Lower lobe of right lung (tissue), 2 donors: ENCODE measurements around the gene MLF1. TPM values are rescaled to one million over a fixed set of nuclear protein-coding genes. Genes with fewer than 3 reads are reported as not detected.

ENCODE experiments used
- ATAC-seq, 2 donors: fragments of 200-7000 bp; cut with Tn5 transposase; one replicate each; pipeline ENCODE4 v1.9.1; 2020 to 2022; ENCODE audit warnings: mild to moderate bottlenecking in 2 of 2, moderate library complexity in 2 of 2
- DNase-seq: peaks from one replicate; pipeline ENCODE4 v3.0.0-alpha.2; 2020
- H3K27ac ChIP-seq: fragments of 200-600 bp; one replicate; pipeline ENCODE4 v1.8.0; 2022
- H3K27me3 ChIP-seq: fragments of 200-600 bp; one replicate; pipeline ENCODE4 v1.8.0; 2022; ENCODE audit warnings: low read depth
- H3K36me3 ChIP-seq: fragments of 200-600 bp; one replicate; pipeline ENCODE4 v1.8.0; 2022; ENCODE audit warnings: mild to moderate bottlenecking
- H3K4me1 ChIP-seq: fragments of 200-600 bp; one replicate; pipeline ENCODE4 v1.8.0; 2022
- H3K4me3 ChIP-seq: fragments of 200-600 bp; one replicate; pipeline ENCODE4 v1.8.0; 2022; ENCODE audit warnings: mild to moderate bottlenecking
- H3K9me3 ChIP-seq: fragments of 200-600 bp; one replicate; pipeline ENCODE4 v1.8.0; 2022
- CTCF ChIP-seq: fragments of 200-600 bp; IDR thresholded peaks from one replicate; pipeline ENCODE4 v1.8.0; 2022; ENCODE audit warnings: antibody characterized with exemption, mild to moderate bottlenecking
- intact Hi-C: fragments of 100-400 bp; cut with DNase I; formaldehyde crosslinking; loops from one replicate; pipeline ENCODE4 v1.11.0; 2022
- total RNA-seq: library from RNA; stranded (reverse); fragmentation: NEBNext Ultra II Directional; extraction: Animal tissue kit (Norgen Biotek cat#: 25700); gene quantifications from one replicate; pipeline ENCODE4 v1.2.1, GENCODE V29; 2021
- donor health status: DM: no; HTN: yes; CAD: no; lungs with severe emphysema.

Gene MLF1
- total RNA-seq, 1 donor from 2014 or later, result 13.5 TPM

- H3K27ac ChIP-seq, result no peak overlapping the region
- no peaks in the 10 kb centered on the region for H3K4me1 ChIP-seq
- H3K4me3 ChIP-seq, result no peak overlapping the region
- no peaks in the 10 kb centered on the region for H3K36me3 ChIP-seq
- intact Hi-C loops, result no loop called here
- TF ChIP-seq CTCF, result no peak
- no peak for DNase-seq
- ATAC-seq, result no peak
- H3K9me3 ChIP-seq, result no peaks in the 10 kb centered on the region
- no peaks in the 10 kb centered on the region for H3K27me3 ChIP-seq
Observed at GRCh38 chr3:158569794-158570193, 1.2 kb upstream of the MLF1 start.

DNA sequence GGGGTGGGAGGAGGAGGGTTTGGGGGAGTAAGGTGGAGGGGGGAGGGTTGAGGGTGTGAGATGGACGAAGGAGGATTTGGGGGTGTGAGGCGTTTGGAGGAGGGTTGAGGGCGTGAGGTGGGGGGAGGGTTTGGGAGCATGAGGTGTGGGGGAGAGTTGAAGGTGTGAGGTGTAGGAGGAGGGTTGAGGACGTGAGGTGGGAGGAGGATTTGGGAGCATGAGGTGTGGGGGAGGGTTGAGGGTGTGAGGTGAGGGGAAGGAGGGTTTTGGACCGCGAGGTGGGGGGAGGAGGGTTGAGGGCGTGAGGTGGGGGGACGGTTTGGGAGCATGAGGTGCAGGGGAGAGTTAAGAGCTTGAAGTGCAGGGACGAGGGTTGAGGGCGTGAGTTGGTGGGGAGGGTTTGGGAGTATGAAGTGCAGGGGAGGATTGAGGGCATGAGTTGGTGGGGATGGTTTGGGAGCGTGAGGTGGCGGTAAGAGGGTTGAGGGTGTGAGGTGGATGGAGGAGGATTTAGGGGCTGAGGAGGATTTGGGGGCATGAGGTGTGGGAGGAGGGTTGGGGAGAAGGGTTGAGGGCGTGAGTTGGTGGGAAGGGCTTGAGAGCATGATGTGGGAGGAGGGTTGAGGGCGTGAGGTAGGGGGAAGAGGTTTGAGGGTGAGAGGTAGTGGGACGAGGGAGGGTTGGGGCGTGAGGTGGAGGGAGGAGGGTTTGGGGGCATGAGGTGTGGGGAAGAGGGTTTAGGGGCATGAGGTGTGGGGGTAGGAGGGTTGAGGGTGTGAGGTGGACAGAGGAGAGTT lies 1.2 kb downstream of the MLF1 start:
- Histone ChIP-seq H3K27ac (no peak overlapping the region), H3K4me1 (no peaks in the 10 kb centered on the region), H3K36me3 (no peaks in the 10 kb centered on the region), H3K27me3 (no peaks in the 10 kb centered on the region), H3K9me3 (no peaks in the 10 kb centered on the region), H3K4me3 (no peak overlapping the region)
- DNase-seq, result no peak
- no peak for TF ChIP-seq CTCF
- intact Hi-C loops, result no loop called here
- ATAC-seq, result no peak

DNA sequence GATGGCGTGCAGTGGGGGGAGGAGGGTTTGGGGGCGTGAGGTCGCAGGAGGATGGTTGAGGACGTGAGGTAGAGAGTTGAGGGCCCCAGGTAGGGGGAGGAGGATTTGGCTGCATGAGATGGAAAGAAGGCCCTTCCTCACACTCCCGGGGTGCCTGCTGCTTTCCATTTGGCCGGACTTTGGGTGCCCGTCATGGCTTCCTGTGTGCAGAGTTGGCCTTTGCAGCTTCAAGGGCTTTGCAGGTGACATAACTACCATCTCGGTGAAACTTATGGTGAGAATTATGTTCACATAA lies 1.7 kb downstream of the MLF1 start:
- no peak for DNase-seq
- H3K4me1 ChIP-seq, result no peaks in the 10 kb centered on the region
- ATAC-seq, result no peak
- H3K36me3 ChIP-seq, result no peaks in the 10 kb centered on the region
- intact Hi-C loops, result no loop called here
- no peaks in the 10 kb centered on the region for H3K9me3 ChIP-seq
- TF ChIP-seq CTCF, result no peak
- no peak overlapping the region for H3K4me3 ChIP-seq
- H3K27me3 ChIP-seq, result no peaks in the 10 kb centered on the region
- no peak overlapping the region for H3K27ac ChIP-seq

GRCh38 chr3:158573714-158574113 lies 2.7 kb downstream of the MLF1 start:
- Histone ChIP-seq H3K4me1 (no peaks in the 10 kb centered on the region), H3K27me3 (no peaks in the 10 kb centered on the region), H3K4me3 (no peak overlapping the region), H3K36me3 (no peaks in the 10 kb centered on the region), H3K9me3 (no peaks in the 10 kb centered on the region), H3K27ac (no peak overlapping the region)
- intact Hi-C loops, result no loop called here
- no peak for TF ChIP-seq CTCF
- ATAC-seq (no peak), DNase-seq (no peak)

- Histone ChIP-seq H3K4me1 (no peaks in the 10 kb centered on the region), H3K36me3 (no peaks in the 10 kb centered on the region), H3K9me3 (no peaks in the 10 kb centered on the region), H3K4me3 (no peak overlapping the region), H3K27me3 (no peaks in the 10 kb centered on the region), H3K27ac (no peak overlapping the region)
- no peak for TF ChIP-seq CTCF
- DNase-seq, result no peak
- intact Hi-C loops, result no loop called here
- no peak for ATAC-seq
Observed at GRCh38 chr3:158574646-158575045, 3.7 kb downstream of the MLF1 start.

GRCh38 chr3:158590223-158590622 lies 19.2 kb downstream of the MLF1 start:
- H3K9me3 ChIP-seq, result no peaks in the 10 kb centered on the region
- intact Hi-C loops, result no loop called here
- no peak for TF ChIP-seq CTCF
- H3K36me3 ChIP-seq, result no peaks in the 10 kb centered on the region
- no peak overlapping the region for H3K4me3 ChIP-seq
- no peak overlapping the region for H3K27ac ChIP-seq
- H3K4me1 ChIP-seq, result no peaks in the 10 kb centered on the region
- ATAC-seq, result no peak
- DNase-seq, result no peak
- H3K27me3 ChIP-seq, result no peaks in the 10 kb centered on the region
